GM12892 (cell line): ENCODE measurements around the gene MS4A12.

Source experiments
- POLR2A ChIP-seq: IDR thresholded peaks from 2 replicates; pipeline ENCODE4 v1.6.1; 2011; ENCODE audit warnings: low read depth, low read length, control low read depth
- POLR2AphosphoS5 ChIP-seq: IDR thresholded peaks from 2 replicates; pipeline ENCODE4 v1.6.1; 2011; ENCODE audit warnings: low read depth, low read length, control low read depth

GRCh38 chr11:60468829-60469228, 23.7 kb upstream of the MS4A12 start:
- TF ChIP-seq POLR2A (no peak), POLR2AphosphoS5 (no peak)
